ENCODE data around the gene RHOD. TPM values are rescaled to one million over a fixed set of nuclear protein-coding genes. Genes with fewer than 3 reads are reported as not detected.

Gene RHOD
- total and polyA plus RNA-seq, 7 donors: 11.2 to 24.2 (median 14.6) TPM

GRCh38 chr11:67022961-67023956 lies 33.4 kb upstream of the RHOD start, which contains the start of gene SYT12:
SYT12 (plus strand) TSS chr11:67023134; CDS start chr11:67030145, 7,011 bp downstream.
- intact Hi-C loops (cut with DNase I): no loop called here
- TF ChIP-seq POLR2AphosphoS5 (IDR thresholded peaks at IDR 0.05): no peak
- no peak for TF ChIP-seq POLR2A (IDR thresholded peaks at IDR 0.05)
- no peak for TF ChIP-seq EP300 (IDR thresholded peaks at IDR 0.05)
- TF ChIP-seq CTCF (IDR thresholded peaks at IDR 0.05): no peak
- H3K36me3 ChIP-seq: no peaks in the 10 kb centered on the region
- peaks cover 5 to 40% (median 25%) of the 10 kb centered on the region in 3 donors for H3K27me3 ChIP-seq
- no peak within 1 kb of the TSS for H3K27ac ChIP-seq
- peak within 1 kb of the TSS in 3 of 4 donors; percentile 29 to 48 (median 44) for H3K4me3 ChIP-seq
- no peak for DNase-seq
- H3K4me1 ChIP-seq: peaks cover 0 to 20% (median 17%) of the 10 kb centered on the region in 4 donors
- H3K9me3 ChIP-seq: no peaks in the 10 kb centered on the region
- WGBS, 2 donors: 2 to 3% methylated on average over 118 of the region's 118 CpGs

GRCh38 chr11:67023957-67024353 lies 32.7 kb upstream of the RHOD start:
- H3K4me1 ChIP-seq: peaks cover 0 to 20% (median 17%) of the 10 kb centered on the region in 4 donors
- DNase-seq: no peak
- TF ChIP-seq POLR2AphosphoS5 (IDR thresholded peaks at IDR 0.05) (no peak), POLR2A (IDR thresholded peaks at IDR 0.05) (no peak), EP300 (IDR thresholded peaks at IDR 0.05) (no peak), CTCF (IDR thresholded peaks at IDR 0.05) (no peak)
- H3K27me3 ChIP-seq: peaks cover 5 to 40% (median 25%) of the 10 kb centered on the region in 3 donors
- H3K4me3 ChIP-seq: peak overlapping the region in 2 of 4 donors; percentile 44 to 48
- no peak overlapping the region for H3K27ac ChIP-seq
- 37 to 38% methylated on average over 6 of the region's 6 CpGs for WGBS, 2 donors
- H3K9me3 ChIP-seq: no peaks in the 10 kb centered on the region
- H3K36me3 ChIP-seq: no peaks in the 10 kb centered on the region
- intact Hi-C loops (cut with DNase I): no loop called here

- peaks cover 0 to 20% (median 17%) of the 10 kb centered on the region in 4 donors for H3K4me1 ChIP-seq
- no peak overlapping the region for H3K27ac ChIP-seq
- H3K9me3 ChIP-seq: no peaks in the 10 kb centered on the region
- intact Hi-C loops (cut with DNase I): no loop called here
- no peak overlapping the region for H3K4me3 ChIP-seq
- WGBS, 2 donors: 45 to 65% methylated on average over 5 of the region's 5 CpGs
- peaks cover 5 to 40% (median 25%) of the 10 kb centered on the region in 3 donors for H3K27me3 ChIP-seq
- no peak for DNase-seq
- H3K36me3 ChIP-seq: no peaks in the 10 kb centered on the region
- TF ChIP-seq POLR2AphosphoS5 (IDR thresholded peaks at IDR 0.05): no peak
- TF ChIP-seq EP300 (IDR thresholded peaks at IDR 0.05): no peak
- no peak for TF ChIP-seq POLR2A (IDR thresholded peaks at IDR 0.05)
- no peak for TF ChIP-seq CTCF (IDR thresholded peaks at IDR 0.05)
Measured at GRCh38 chr11:67024410-67024809, 32.2 kb upstream of the RHOD start.

GRCh38 chr11:67024966-67025365 lies 31.7 kb upstream of the RHOD start:
- Histone ChIP-seq H3K9me3 (no peaks in the 10 kb centered on the region), H3K4me1 (peaks cover 0 to 20% (median 17%) of the 10 kb centered on the region in 4 donors), H3K36me3 (no peaks in the 10 kb centered on the region), H3K27ac (no peak overlapping the region), H3K27me3 (peaks cover 5 to 40% (median 25%) of the 10 kb centered on the region in 3 donors), H3K4me3 (no peak overlapping the region)
- no peak for DNase-seq
- WGBS, 2 donors: 32 to 64% methylated on average over 1 of the region's 1 CpG
- no peak for TF ChIP-seq CTCF (IDR thresholded peaks at IDR 0.05)
- no peak for TF ChIP-seq EP300 (IDR thresholded peaks at IDR 0.05)
- TF ChIP-seq POLR2AphosphoS5 (IDR thresholded peaks at IDR 0.05): no peak
- no peak for TF ChIP-seq POLR2A (IDR thresholded peaks at IDR 0.05)
- intact Hi-C loops (cut with DNase I): no loop called here

Measured in sigmoid colon (tissue), 7 donors.